Upper lobe of left lung (tissue), 4 donors: ENCODE results near the gene PDGFRA.
"Not testable (repeated sequence)": the region's sequence is repeated elsewhere in the genome, so short reads cannot be mapped to it uniquely, and the experiment has no call there.

Experiments used
- CTCF ChIP-seq, 6 experiments: fragments of 450-650 bp in 4 of 6; fragments of 200-600 bp in 2 of 6; sonication (generic) in 2 of 6; IDR thresholded peaks; one replicate each; pipeline ENCODE4 v1.5.1; 2016 to 2019; ENCODE audit warnings: antibody characterized with exemption in 6 of 6
- POLR2A ChIP-seq, 4 donors: fragments of 450-650 bp; IDR thresholded peaks; one replicate each; pipeline ENCODE4 v1.5.1; 2016 to 2017; ENCODE audit warnings: antibody characterized with exemption in 4 of 4, mild to moderate bottlenecking in 2 of 4

GRCh38 chr4:54252312-54252711, 23.2 kb downstream of the PDGFRA start:
- TF ChIP-seq CTCF, POLR2A (IDR thresholded peaks at IDR 0.05): not testable (repeated sequence)
